ENCODE data around the gene MACROD2. TPM values are rescaled to one million over a fixed set of nuclear protein-coding genes. Genes with fewer than 3 reads are reported as not detected.

Gene MACROD2
- total RNA-seq, 5 donors from 2014 or later (not counting 1 experiment from before 2014, with no cell fraction given), result 0.23 to 1.3 (median 0.51) TPM; not detected in 2

GRCh38 chr20:15256676-15257568, 1261.6 kb downstream of the MACROD2 start:
- Mint-ChIP-seq H3K4me3 (no peak overlapping the region), H3K9me3 (peaks cover 3 to 10% (median 4%) of the 10 kb centered on the region in 3 donors), H3K27me3 (no peaks in the 10 kb centered on the region), H3K36me3 (no peaks in the 10 kb centered on the region), H3K27ac (no peak overlapping the region), H3K4me1 (no peaks in the 10 kb centered on the region)
- H3K36me3 ChIP-seq (ENCODE audit: control insufficient read depth in 2 of 2, extremely low read depth in 1 of 2, insufficient read depth in 1 of 2, low read length in 1 of 2), result no peaks in the 10 kb centered on the region
- no peaks in the 10 kb centered on the region for H3K9me3 ChIP-seq
- H3K27ac ChIP-seq (ENCODE audit: low read length), result no peak overlapping the region
- no CpG with 5 or more reads among the region's 6 CpGs for WGBS (ENCODE audit: insufficient coverage)
- no peaks in the 10 kb centered on the region for H3K27me3 ChIP-seq (replicated peaks in 1 of 2; ENCODE audit: control insufficient read depth in 2 of 2, extremely low read depth in 1 of 2, insufficient read depth in 2 of 2, low read length in 1 of 2)
- POLR2A ChIA-PET, result interaction anchor here in 1 of 2 donors (0.6 kb wide), 1 partner anchor 399 kb away, joined by 4 read pairs; no protein-coding TSS in a partner anchor
- no peaks in the 10 kb centered on the region for H3K4me1 ChIP-seq (ENCODE audit: control insufficient read depth in 1 of 2, extremely low read depth in 1 of 2, insufficient read depth in 2 of 2, low read length in 2 of 2)
- no peak for ATAC-seq (replicated peaks in 1 of 4)
- CTCF ChIA-PET, result no interaction called here
- no peak for DNase-seq
- no peak overlapping the region for H3K4me3 ChIP-seq (ENCODE audit: control insufficient read depth in 1 of 2, extremely low read depth in 1 of 2, low read length in 1 of 2)

- no CpG with 5 or more reads among the region's 1 CpG for WGBS (ENCODE audit: insufficient coverage)
- Histone ChIP-seq H3K4me3 (ENCODE audit: control insufficient read depth in 1 of 2, extremely low read depth in 1 of 2, low read length in 1 of 2) (no peak overlapping the region), H3K27ac (ENCODE audit: low read length) (no peak overlapping the region), H3K27me3 (replicated peaks in 1 of 2; ENCODE audit: control insufficient read depth in 2 of 2, extremely low read depth in 1 of 2, insufficient read depth in 2 of 2, low read length in 1 of 2) (no peaks in the 10 kb centered on the region), H3K9me3 (no peaks in the 10 kb centered on the region), H3K4me1 (ENCODE audit: control insufficient read depth in 1 of 2, extremely low read depth in 1 of 2, insufficient read depth in 2 of 2, low read length in 2 of 2) (no peaks in the 10 kb centered on the region), H3K36me3 (ENCODE audit: control insufficient read depth in 2 of 2, extremely low read depth in 1 of 2, insufficient read depth in 1 of 2, low read length in 1 of 2) (no peaks in the 10 kb centered on the region)
- ChIA-PET POLR2A (no interaction called here), CTCF (no interaction called here)
- Mint-ChIP-seq H3K36me3 (no peaks in the 10 kb centered on the region), H3K9me3 (peaks cover 3 to 10% (median 7%) of the 10 kb centered on the region in 3 donors), H3K4me1 (no peaks in the 10 kb centered on the region), H3K4me3 (no peak overlapping the region), H3K27me3 (no peaks in the 10 kb centered on the region), H3K27ac (no peak overlapping the region)
- ATAC-seq (replicated peaks in 1 of 4) (no peak), DNase-seq (no peak)
These were observed 1262.2 kb downstream of the MACROD2 start for GRCh38 chr20:15257569-15257870.

- Mint-ChIP-seq H3K27me3 (no peaks in the 10 kb centered on the region), H3K9me3 (peaks cover 7 to 11% (median 8%) of the 10 kb centered on the region in 3 donors), H3K4me1 (no peaks in the 10 kb centered on the region), H3K4me3 (no peak overlapping the region), H3K36me3 (no peaks in the 10 kb centered on the region), H3K27ac (no peak overlapping the region)
- Histone ChIP-seq H3K27ac (ENCODE audit: low read length) (no peak overlapping the region), H3K36me3 (ENCODE audit: control insufficient read depth in 2 of 2, extremely low read depth in 1 of 2, insufficient read depth in 1 of 2, low read length in 1 of 2) (no peaks in the 10 kb centered on the region), H3K9me3 (no peaks in the 10 kb centered on the region), H3K4me1 (ENCODE audit: control insufficient read depth in 1 of 2, extremely low read depth in 1 of 2, insufficient read depth in 2 of 2, low read length in 2 of 2) (no peaks in the 10 kb centered on the region), H3K4me3 (ENCODE audit: control insufficient read depth in 1 of 2, extremely low read depth in 1 of 2, low read length in 1 of 2) (no peak overlapping the region), H3K27me3 (replicated peaks in 1 of 2; ENCODE audit: control insufficient read depth in 2 of 2, extremely low read depth in 1 of 2, insufficient read depth in 2 of 2, low read length in 1 of 2) (no peaks in the 10 kb centered on the region)
- ATAC-seq (replicated peaks in 1 of 4), result no peak
- no peak for DNase-seq
- CTCF ChIA-PET, result no interaction called here
- WGBS (ENCODE audit: insufficient coverage), result no CpG with 5 or more reads among the region's 1 CpG
- POLR2A ChIA-PET, result no interaction called here
These were observed 1270.4 kb downstream of the MACROD2 start for GRCh38 chr20:15265581-15266309.

DNA sequence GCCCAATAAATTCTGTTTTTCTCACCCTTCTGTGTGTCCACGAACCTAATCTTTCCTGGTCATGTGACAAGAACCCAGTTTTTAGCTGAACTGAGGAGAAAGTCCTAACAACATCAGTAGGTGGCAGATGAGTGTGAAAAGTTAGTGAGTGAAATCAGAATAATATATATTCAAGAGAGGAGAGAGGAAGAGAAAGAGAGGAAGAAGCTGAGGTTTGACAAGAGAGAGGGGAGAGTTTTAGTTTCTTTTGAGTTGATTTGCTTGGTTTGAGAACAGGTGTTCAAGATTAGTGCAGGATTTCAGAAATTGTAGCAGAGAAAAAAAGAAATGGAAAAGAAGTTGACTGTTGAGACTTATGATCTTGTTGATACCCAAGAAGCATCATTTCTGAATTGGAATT, 1272.6 kb downstream of the MACROD2 start:
- DNase-seq, result no peak
- CTCF ChIA-PET, result no interaction called here
- Histone ChIP-seq H3K4me1 (ENCODE audit: control insufficient read depth in 1 of 2, extremely low read depth in 1 of 2, insufficient read depth in 2 of 2, low read length in 2 of 2) (no peaks in the 10 kb centered on the region), H3K27me3 (replicated peaks in 1 of 2; ENCODE audit: control insufficient read depth in 2 of 2, extremely low read depth in 1 of 2, insufficient read depth in 2 of 2, low read length in 1 of 2) (no peaks in the 10 kb centered on the region), H3K36me3 (ENCODE audit: control insufficient read depth in 2 of 2, extremely low read depth in 1 of 2, insufficient read depth in 1 of 2, low read length in 1 of 2) (no peaks in the 10 kb centered on the region), H3K4me3 (ENCODE audit: control insufficient read depth in 1 of 2, extremely low read depth in 1 of 2, low read length in 1 of 2) (no peak overlapping the region), H3K9me3 (no peaks in the 10 kb centered on the region), H3K27ac (ENCODE audit: low read length) (no peak overlapping the region)
- no peak overlapping the region for H3K27ac Mint-ChIP-seq
- ATAC-seq (replicated peaks in 1 of 4), result no peak
- H3K4me1 Mint-ChIP-seq, result no peaks in the 10 kb centered on the region
- H3K27me3 Mint-ChIP-seq, result no peaks in the 10 kb centered on the region
- no CpG with 5 or more reads among the region's 1 CpG for WGBS (ENCODE audit: insufficient coverage)
- no peaks in the 10 kb centered on the region for H3K36me3 Mint-ChIP-seq
- peaks cover 4 to 17% (median 6%) of the 10 kb centered on the region in 3 donors for H3K9me3 Mint-ChIP-seq
- H3K4me3 Mint-ChIP-seq, result no peak overlapping the region
- POLR2A ChIA-PET, result no interaction called here

DNA sequence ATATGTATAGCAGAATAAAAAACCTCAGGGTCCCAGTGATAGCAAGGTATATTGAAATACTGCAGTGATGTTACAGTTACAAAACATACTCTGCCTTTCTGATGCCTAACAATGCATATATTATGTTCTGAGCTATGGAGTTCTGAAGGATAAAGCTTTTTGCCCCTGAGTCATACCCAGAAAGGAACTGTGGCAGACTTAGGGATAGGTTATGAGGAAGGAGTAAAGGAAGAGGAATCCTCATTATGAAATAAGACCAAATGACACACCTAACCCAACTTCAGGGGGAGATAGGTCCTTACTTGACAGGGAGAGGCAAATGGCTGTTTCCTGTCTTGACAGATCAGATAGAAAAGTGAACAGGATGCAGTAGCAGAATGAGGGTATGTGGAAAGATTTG, 1282.7 kb downstream of the MACROD2 start:
- Histone ChIP-seq H3K4me3 (ENCODE audit: control insufficient read depth in 1 of 2, extremely low read depth in 1 of 2, low read length in 1 of 2) (no peak overlapping the region), H3K9me3 (no peaks in the 10 kb centered on the region), H3K27me3 (replicated peaks in 1 of 2; ENCODE audit: control insufficient read depth in 2 of 2, extremely low read depth in 1 of 2, insufficient read depth in 2 of 2, low read length in 1 of 2) (no peaks in the 10 kb centered on the region), H3K36me3 (ENCODE audit: control insufficient read depth in 2 of 2, extremely low read depth in 1 of 2, insufficient read depth in 1 of 2, low read length in 1 of 2) (no peaks in the 10 kb centered on the region), H3K4me1 (ENCODE audit: control insufficient read depth in 1 of 2, extremely low read depth in 1 of 2, insufficient read depth in 2 of 2, low read length in 2 of 2) (no peaks in the 10 kb centered on the region), H3K27ac (ENCODE audit: low read length) (no peak overlapping the region)
- Mint-ChIP-seq H3K27ac (no peak overlapping the region), H3K9me3 (peaks cover 9 to 27% (median 14%) of the 10 kb centered on the region in 3 donors), H3K4me3 (no peak overlapping the region), H3K36me3 (no peaks in the 10 kb centered on the region), H3K4me1 (no peaks in the 10 kb centered on the region), H3K27me3 (no peaks in the 10 kb centered on the region)
- POLR2A ChIA-PET, result no interaction called here
- CTCF ChIA-PET, result no interaction called here
- DNase-seq, result no peak
- ATAC-seq (replicated peaks in 1 of 4), result no peak

DNA sequence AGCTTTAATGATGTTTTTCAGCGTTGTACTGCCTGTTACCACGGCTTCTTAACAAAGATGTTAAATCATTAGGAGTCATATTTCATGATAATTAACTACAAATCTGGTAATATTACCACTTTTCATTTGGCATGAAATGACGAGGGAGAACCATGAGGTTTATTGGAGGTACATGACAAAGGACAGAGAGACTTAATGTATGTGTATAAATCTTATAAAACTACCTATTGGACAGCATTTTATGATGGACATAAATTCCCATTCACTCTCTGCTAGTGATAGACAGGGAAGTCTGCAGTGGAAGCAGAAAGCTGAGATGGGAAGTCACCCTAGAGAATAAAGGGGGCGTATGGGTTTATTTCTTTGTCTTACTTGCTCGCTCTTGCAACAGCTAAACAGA, 1292.0 kb downstream of the MACROD2 start:
- no peak for DNase-seq
- Histone ChIP-seq H3K4me3 (ENCODE audit: control insufficient read depth in 1 of 2, extremely low read depth in 1 of 2, low read length in 1 of 2) (no peak overlapping the region), H3K9me3 (no peaks in the 10 kb centered on the region), H3K4me1 (ENCODE audit: control insufficient read depth in 1 of 2, extremely low read depth in 1 of 2, insufficient read depth in 2 of 2, low read length in 2 of 2) (no peaks in the 10 kb centered on the region), H3K27me3 (replicated peaks in 1 of 2; ENCODE audit: control insufficient read depth in 2 of 2, extremely low read depth in 1 of 2, insufficient read depth in 2 of 2, low read length in 1 of 2) (no peaks in the 10 kb centered on the region), H3K36me3 (ENCODE audit: control insufficient read depth in 2 of 2, extremely low read depth in 1 of 2, insufficient read depth in 1 of 2, low read length in 1 of 2) (no peaks in the 10 kb centered on the region), H3K27ac (ENCODE audit: low read length) (no peak overlapping the region)
- ATAC-seq (replicated peaks in 1 of 4), result no peak
- no peak overlapping the region for H3K27ac Mint-ChIP-seq
- ChIA-PET CTCF (no interaction called here), POLR2A (no interaction called here)
- H3K9me3 Mint-ChIP-seq, result peaks cover 8 to 21% (median 15%) of the 10 kb centered on the region in 3 donors
- no peaks in the 10 kb centered on the region for H3K36me3 Mint-ChIP-seq
- no peaks in the 10 kb centered on the region for H3K4me1 Mint-ChIP-seq
- no peak overlapping the region for H3K4me3 Mint-ChIP-seq
- H3K27me3 Mint-ChIP-seq, result no peaks in the 10 kb centered on the region
- WGBS (ENCODE audit: insufficient coverage), result no CpG with 5 or more reads among the region's 5 CpGs

All from T-cell (primary cell).